HG03039 (cell line): Measurements from ENCODE around the gene COL5A2.

Experiments used
- ATAC-seq: cut with Tn5 transposase; IDR thresholded peaks from one replicate; pipeline ENCODE4 v1.9.1; 2021; ENCODE audit warnings: mild to moderate bottlenecking, moderate library complexity; ENCODE audit not compliant: unreplicated experiment

The COL5A2 gene

GRCh38 chr2:189056200-189057106, 123.1 kb downstream of the COL5A2 start:
- no peak for ATAC-seq

DNA sequence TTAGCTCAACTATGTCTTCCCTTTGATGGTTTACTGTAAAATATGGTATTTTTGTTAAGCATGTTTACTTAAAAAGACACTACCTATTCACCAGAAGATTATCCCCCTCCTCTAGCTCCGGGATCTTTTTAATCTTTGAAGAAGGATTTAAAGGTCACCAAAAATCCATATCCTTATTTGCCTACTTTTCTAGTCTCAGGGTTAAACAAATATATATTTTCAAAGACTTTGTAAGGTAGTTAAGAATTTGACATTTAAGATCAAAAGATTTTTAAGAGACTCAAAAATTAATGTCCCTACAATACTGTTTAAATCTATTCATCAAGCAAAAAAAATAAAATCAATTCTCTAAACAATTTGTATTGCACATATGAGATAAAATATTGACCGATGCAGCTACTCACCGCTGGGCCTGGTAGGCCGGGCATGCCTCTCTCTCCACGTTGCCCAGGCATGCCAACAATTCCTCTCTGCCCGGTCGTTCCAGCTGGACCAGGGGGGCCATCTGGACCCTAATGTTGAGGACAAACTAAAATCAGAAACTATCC, 129.3 kb downstream of the COL5A2 start:
- no peak for ATAC-seq

GRCh38 chr2:189049709-189050164, 129.8 kb downstream of the COL5A2 start:
- no peak for ATAC-seq

- ATAC-seq, result no peak
Observed at GRCh38 chr2:189048189-189048588, 131.4 kb downstream of the COL5A2 start.

DNA sequence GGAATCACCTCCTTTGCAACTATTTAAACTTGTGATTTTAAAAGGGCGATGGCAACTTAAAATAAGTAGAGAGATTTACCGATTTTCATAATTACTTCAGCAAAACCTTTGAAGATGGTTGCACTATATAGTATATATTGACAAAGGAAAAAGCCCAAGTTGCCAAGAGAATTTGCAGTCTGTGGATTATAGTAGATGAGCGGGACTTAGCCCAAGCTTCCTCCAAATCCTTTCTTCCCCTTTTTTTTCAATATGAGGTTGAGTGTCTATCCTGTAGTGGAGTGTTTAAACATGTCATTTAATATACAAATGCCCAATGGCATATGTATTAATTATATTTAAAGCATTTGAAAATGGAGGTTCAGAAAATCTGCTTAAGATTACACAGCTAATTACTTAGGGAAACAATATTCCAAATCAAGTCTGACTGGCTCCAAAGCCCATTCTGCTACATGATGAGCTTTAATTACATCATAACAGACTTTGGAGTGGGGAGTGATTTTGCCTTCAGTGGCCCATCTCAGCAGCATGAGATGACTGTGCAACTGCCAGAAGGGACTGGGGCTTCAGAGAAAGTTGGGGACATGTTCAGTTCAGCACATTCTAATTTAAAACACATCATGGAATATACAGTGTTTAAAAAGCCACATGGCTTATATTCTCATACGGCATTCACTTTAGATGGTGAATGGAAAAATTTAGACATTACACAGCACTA, 132.2 kb downstream of the COL5A2 start:
- ATAC-seq, result no peak

GRCh38 chr2:189046320-189046719, 133.2 kb downstream of the COL5A2 start:
- ATAC-seq, result no peak

- no peak for ATAC-seq
Observed at GRCh38 chr2:189045836-189046235, 133.7 kb downstream of the COL5A2 start.

- no peak for ATAC-seq
Observed at GRCh38 chr2:189037518-189037917, 142.0 kb downstream of the COL5A2 start.

DNA sequence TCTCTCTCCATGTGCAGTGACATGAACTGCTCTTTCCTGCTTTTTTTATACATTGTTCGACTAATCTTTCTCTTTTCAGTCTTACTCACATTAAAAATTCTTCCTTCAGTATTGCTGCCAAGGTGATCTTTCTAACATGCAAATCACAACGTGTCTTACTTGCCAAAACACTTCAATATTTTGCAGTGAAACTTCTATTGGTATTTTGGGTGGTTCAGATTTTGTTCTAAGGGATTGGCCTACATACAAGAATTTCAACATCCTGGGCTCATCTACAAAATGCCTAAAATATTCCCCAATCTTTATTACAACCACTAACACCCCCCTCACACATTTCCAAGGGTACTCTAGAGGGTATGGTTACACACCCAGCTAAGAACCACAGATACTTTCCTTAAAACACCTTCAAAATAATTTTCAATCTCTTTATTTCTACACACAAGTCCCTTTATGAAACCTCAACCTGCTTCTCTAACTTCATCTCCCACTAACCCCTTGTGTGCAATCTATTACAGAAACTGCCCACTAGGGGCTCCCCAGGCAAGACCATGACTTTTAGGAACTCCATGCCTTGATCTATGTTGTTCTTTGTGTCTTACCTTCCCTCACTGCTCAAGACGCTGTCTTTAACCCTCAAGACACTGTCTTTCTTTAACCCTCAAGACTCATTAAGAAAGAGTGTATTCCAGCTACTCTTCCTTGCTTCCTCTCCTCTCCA, 154.5 kb downstream of the COL5A2 start:
- ATAC-seq, result peak; percentile 87

DNA sequence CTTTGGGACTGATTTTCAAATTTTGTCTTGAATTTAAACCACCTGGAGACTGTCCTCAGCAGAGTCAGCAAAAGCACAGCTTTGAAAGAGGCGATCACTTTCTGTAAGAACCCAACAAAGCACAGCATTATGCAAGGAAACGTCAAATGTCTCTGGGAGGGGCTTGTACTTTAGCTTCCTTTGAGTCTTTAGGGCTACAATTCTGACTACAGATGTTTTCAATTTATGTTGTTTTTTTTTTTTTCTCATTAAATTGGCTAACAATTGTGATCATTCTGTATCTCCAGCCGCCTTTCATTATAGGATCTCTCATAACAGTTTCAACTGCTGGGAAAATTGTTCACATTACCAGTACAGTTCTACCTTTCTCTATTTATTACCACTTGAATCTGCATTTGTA, 157.1 kb downstream of the COL5A2 start:
- no peak for ATAC-seq

GRCh38 chr2:189022053-189022481, 157.5 kb downstream of the COL5A2 start:
- ATAC-seq, result no peak

DNA sequence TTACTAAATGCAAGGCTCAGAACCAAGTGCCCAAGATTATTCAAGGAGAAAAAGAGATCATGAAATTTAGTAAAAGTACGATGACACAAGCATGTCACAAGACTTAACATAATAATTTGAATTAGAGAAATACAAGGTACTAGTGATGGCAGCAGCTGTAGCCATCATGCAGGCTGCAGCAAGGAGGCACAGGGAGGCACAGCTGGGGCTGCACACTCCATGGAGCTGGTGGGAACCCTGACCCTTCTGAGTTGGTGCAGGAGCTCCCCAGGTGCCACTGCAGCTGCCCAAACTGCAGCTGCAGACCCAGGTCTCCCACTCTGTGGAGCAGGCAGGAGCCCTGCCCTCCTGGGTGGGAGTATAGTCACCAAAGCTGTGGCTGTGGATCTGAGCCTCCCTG, 159.4 kb downstream of the COL5A2 start:
- no peak for ATAC-seq

- ATAC-seq, result no peak
Observed at GRCh38 chr2:189018631-189019030, 160.9 kb downstream of the COL5A2 start.

DNA sequence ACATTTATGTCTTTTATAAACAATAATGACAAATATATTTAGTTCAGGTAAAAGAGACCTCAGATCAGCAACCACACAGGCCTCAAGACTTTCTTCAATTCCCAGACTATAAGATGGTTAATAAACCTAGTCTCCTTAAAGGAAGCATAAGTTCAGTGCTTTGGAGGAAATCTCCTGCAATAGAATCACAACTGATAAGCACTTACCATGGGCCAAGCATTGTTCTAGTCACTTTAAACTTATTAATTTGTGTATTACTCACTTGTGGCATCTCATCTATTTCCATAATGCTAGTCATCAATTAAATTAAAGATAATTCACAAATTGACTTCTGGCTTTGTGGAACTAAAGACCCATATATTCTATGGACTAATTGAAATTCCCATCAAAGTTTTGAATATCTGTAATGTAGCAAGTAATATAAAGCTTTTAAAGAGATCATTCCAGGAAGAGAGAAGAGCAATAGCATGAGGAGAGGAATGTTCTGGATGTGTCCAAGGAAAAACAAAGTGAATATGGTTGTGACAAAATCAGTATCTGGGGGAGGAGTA, 163.2 kb downstream of the COL5A2 start:
- ATAC-seq, result no peak

DNA sequence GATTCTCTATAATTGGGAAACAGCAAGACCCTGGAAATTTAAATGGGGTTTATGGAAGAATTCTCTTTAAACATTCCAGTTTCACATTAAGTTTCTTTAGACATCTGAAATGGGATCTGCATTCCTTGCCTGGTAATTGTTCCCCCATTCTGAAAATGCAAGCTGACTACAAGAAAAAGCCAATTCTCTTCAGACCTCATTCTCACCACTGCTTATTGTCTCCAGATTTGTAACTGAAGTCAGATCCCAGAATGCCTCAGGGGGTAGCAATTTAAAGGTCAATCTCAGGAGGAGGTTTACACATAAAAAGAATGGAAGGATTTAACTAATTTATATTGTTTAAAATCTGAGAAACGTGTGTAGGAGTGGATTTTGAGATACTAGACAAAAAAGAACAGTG, 164.2 kb downstream of the COL5A2 start:
- no peak for ATAC-seq

DNA sequence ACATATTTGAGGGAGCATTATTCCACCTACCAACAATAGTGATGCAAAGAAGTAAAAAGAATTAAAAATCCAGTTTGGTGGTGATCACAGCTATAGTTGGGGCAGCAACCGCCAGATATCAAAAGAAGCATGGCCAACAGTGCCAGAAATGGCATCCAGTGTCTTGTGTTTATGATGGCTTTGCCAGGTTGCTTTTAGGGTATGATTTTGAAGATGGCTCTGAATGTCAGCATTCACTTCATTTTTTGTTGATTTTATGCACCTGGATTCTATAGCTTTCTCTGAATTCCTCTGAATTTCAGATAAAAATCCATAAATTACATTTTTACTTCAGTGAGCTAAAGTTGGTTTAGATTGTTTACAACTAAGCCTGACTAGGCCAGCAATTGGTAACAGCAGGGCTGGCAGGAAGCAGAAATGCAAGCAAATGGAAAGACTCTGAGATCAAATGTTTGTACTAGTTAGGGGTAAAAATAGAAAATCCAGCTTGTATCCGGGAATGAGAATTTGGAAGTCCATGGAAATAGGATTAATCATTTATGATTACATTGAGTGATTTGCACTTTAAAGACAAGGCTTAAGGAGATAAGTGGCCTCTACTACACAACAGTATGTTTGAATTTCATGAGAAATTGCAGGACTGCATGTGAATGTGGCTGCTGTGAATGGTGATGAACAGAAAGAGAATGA, 165.0 kb downstream of the COL5A2 start:
- no peak for ATAC-seq

- ATAC-seq, result no peak
Observed at GRCh38 chr2:189013671-189014448, 165.7 kb downstream of the COL5A2 start.

DNA sequence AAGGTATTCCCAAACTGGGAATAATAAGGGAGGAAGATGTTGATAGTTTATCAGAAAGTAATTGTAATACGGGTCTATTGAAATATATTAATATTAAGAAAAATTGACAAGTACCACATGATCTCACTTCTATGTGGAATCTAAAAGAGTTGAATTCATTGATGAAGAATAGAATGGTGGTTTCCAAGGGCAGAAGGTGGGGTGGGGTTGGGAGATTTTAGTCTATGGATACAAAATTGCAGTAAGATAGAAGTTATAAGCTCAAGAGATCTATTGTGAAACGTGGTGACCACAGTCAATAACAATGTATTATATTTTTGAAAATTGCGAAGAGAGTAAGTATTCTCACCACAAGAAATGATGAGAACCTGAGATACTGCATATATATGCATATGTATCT, 166.5 kb downstream of the COL5A2 start:
- no peak for ATAC-seq

DNA sequence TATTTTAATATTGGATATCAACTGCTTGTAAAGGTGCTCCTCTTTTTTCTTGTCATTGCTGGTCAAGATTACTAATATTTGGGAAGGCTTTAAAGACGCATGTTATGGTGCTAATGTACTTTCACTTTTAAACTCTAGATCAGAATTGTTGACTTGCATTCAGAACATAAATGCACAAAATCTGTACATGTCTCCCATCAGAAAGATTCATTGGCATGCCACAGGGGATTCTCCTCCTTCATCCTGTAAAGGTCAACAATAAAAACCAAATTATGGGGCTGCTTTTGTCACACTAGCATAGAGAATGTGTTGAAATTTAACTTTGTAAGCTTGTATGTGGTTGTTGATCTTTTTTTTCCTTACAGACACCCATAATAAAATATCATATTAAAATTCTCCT, 167.2 kb downstream of the COL5A2 start:
- no peak for ATAC-seq
